Measurements from ENCODE around the gene CAMSAP1.

CAMSAP1 gene

GRCh38 chr9:135877791-135878527, 29.4 kb downstream of the CAMSAP1 start:
- Histone ChIP-seq H3K4me3 (ENCODE audit: insufficient read depth in 1 of 2, low read depth in 1 of 2, low read length in 2 of 2) (no peak overlapping the region), H3K27ac (ENCODE audit: low read length, poor library complexity, severe bottlenecking) (no peak overlapping the region), H3K23ac (ENCODE audit: low read length in 2 of 2) (no peak overlapping the region), H3K9ac (ENCODE audit: low read length) (no peak overlapping the region), H3K9me3 (ENCODE audit: control insufficient read depth, low read length) (no peaks in the 10 kb centered on the region), H4K91ac (ENCODE audit: low read length) (no peak overlapping the region), H3K79me1 (replicated peaks; ENCODE audit: low read length, poor library complexity, severe bottlenecking) (peaks cover 27% of the 10 kb centered on the region), H3K4ac (ENCODE audit: low read depth in 1 of 2, low read length in 2 of 2) (no peak overlapping the region), H3K4me1 (ENCODE audit: control insufficient read depth, insufficient read depth, low read depth, low read length) (peaks cover 15% of the 10 kb centered on the region), H4K8ac (ENCODE audit: low read length) (peak overlapping the region; percentile 12), H2AFZ (ENCODE audit: low read depth, low read length) (no peak overlapping the region), H2AK5ac (ENCODE audit: low read length, severe bottlenecking) (no peak overlapping the region), H3K18ac (ENCODE audit: low read depth in 1 of 2, low read length in 2 of 2) (no peak overlapping the region), H2BK120ac (ENCODE audit: low read depth, low read length) (no peak overlapping the region), H2BK15ac (ENCODE audit: low read depth, poor library complexity, severe bottlenecking) (no peak overlapping the region), H2BK12ac (ENCODE audit: low read length in 2 of 2) (no peak overlapping the region), H3K27me3 (ENCODE audit: control insufficient read depth in 1 of 2, insufficient read depth in 1 of 2, low read length in 2 of 2) (no peaks in the 10 kb centered on the region), H3K14ac (ENCODE audit: low read length in 2 of 2) (no peak overlapping the region), H3K4me2 (ENCODE audit: low read length, poor library complexity, severe bottlenecking) (no peak overlapping the region), H2BK5ac (ENCODE audit: low read depth, low read length, poor library complexity, severe bottlenecking) (no peak overlapping the region), H3K36me3 (ENCODE audit: control insufficient read depth in 1 of 2, insufficient read depth in 2 of 2, low read depth in 1 of 2, low read length in 2 of 2) (peaks cover 12 to 14% of the 10 kb centered on the region in 2 experiments)
- 93% methylated on average over 11 of the region's 11 CpGs for WGBS
- no peak for DNase-seq

- WGBS, result 99% methylated on average over 4 of the region's 6 CpGs
- H3K4me3 ChIP-seq (ENCODE audit: insufficient read depth in 1 of 2, low read depth in 1 of 2, low read length in 2 of 2), result no peak overlapping the region
- H3K18ac ChIP-seq (ENCODE audit: low read depth in 1 of 2, low read length in 2 of 2), result no peak overlapping the region
- H3K9ac ChIP-seq (ENCODE audit: low read length), result no peak overlapping the region
- no peak overlapping the region for H3K4me2 ChIP-seq (ENCODE audit: low read length, poor library complexity, severe bottlenecking)
- H2BK12ac ChIP-seq (ENCODE audit: low read length in 2 of 2), result no peak overlapping the region
- H2BK15ac ChIP-seq (ENCODE audit: low read depth, poor library complexity, severe bottlenecking), result no peak overlapping the region
- H3K23ac ChIP-seq (ENCODE audit: low read length in 2 of 2), result no peak overlapping the region
- H2BK120ac ChIP-seq (ENCODE audit: low read depth, low read length), result no peak overlapping the region
- H2AK5ac ChIP-seq (ENCODE audit: low read length, severe bottlenecking), result no peak overlapping the region
- peaks cover 13% of the 10 kb centered on the region for H3K4me1 ChIP-seq (ENCODE audit: control insufficient read depth, insufficient read depth, low read depth, low read length)
- no peak overlapping the region for H4K8ac ChIP-seq (ENCODE audit: low read length)
- H2BK5ac ChIP-seq (ENCODE audit: low read depth, low read length, poor library complexity, severe bottlenecking), result no peak overlapping the region
- peaks cover 6 to 12% of the 10 kb centered on the region in 2 experiments for H3K36me3 ChIP-seq (ENCODE audit: control insufficient read depth in 1 of 2, insufficient read depth in 2 of 2, low read depth in 1 of 2, low read length in 2 of 2)
- H3K4ac ChIP-seq (ENCODE audit: low read depth in 1 of 2, low read length in 2 of 2), result no peak overlapping the region
- H3K27me3 ChIP-seq (ENCODE audit: control insufficient read depth in 1 of 2, insufficient read depth in 1 of 2, low read length in 2 of 2), result no peaks in the 10 kb centered on the region
- no peak for DNase-seq
- no peak overlapping the region for H2AFZ ChIP-seq (ENCODE audit: low read depth, low read length)
- no peak overlapping the region for H3K27ac ChIP-seq (ENCODE audit: low read length, poor library complexity, severe bottlenecking)
- H4K91ac ChIP-seq (ENCODE audit: low read length), result no peak overlapping the region
- H3K14ac ChIP-seq (ENCODE audit: low read length in 2 of 2), result no peak overlapping the region
- peaks cover 24% of the 10 kb centered on the region for H3K79me1 ChIP-seq (replicated peaks; ENCODE audit: low read length, poor library complexity, severe bottlenecking)
- H3K9me3 ChIP-seq (ENCODE audit: control insufficient read depth, low read length), result no peaks in the 10 kb centered on the region
Observed at GRCh38 chr9:135876936-135877335, 30.4 kb downstream of the CAMSAP1 start.

DNA sequence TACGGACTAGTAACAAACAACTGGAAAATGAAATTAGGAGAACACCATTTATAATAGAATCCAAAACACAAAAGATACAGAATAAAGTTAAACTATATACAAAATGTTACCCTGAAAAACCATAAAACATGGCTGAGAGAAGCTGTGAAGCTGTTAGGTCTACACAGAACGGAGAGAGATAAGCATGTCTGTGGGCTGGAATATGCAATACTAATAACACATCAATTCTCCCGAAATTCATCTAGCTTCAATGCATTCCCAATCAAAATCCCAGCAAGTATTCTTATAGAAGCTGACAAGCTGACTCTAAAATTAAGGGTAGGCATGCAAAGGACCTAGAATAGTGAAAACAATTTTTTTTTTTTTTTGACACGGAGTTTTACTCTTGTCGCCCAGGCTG, 32.5 kb downstream of the CAMSAP1 start:
- 89% methylated on average over 3 of the region's 5 CpGs for WGBS
- no peak for DNase-seq
- Histone ChIP-seq H3K4me2 (ENCODE audit: low read length, poor library complexity, severe bottlenecking) (no peak overlapping the region), H4K8ac (ENCODE audit: low read length) (no peak overlapping the region), H2BK12ac (ENCODE audit: low read length in 2 of 2) (no peak overlapping the region), H2BK15ac (ENCODE audit: low read depth, poor library complexity, severe bottlenecking) (no peak overlapping the region), H3K27me3 (ENCODE audit: control insufficient read depth in 1 of 2, insufficient read depth in 1 of 2, low read length in 2 of 2) (no peaks in the 10 kb centered on the region), H2BK5ac (ENCODE audit: low read depth, low read length, poor library complexity, severe bottlenecking) (no peak overlapping the region), H2BK120ac (ENCODE audit: low read depth, low read length) (no peak overlapping the region), H3K4me3 (ENCODE audit: insufficient read depth in 1 of 2, low read depth in 1 of 2, low read length in 2 of 2) (no peak overlapping the region), H3K9ac (ENCODE audit: low read length) (no peak overlapping the region), H3K9me3 (ENCODE audit: control insufficient read depth, low read length) (no peaks in the 10 kb centered on the region), H3K36me3 (ENCODE audit: control insufficient read depth in 1 of 2, insufficient read depth in 2 of 2, low read depth in 1 of 2, low read length in 2 of 2) (no peaks in the 10 kb centered on the region), H2AK5ac (ENCODE audit: low read length, severe bottlenecking) (no peak overlapping the region), H3K4ac (ENCODE audit: low read depth in 1 of 2, low read length in 2 of 2) (no peak overlapping the region), H3K23ac (ENCODE audit: low read length in 2 of 2) (no peak overlapping the region), H3K18ac (ENCODE audit: low read depth in 1 of 2, low read length in 2 of 2) (no peak overlapping the region), H3K14ac (ENCODE audit: low read length in 2 of 2) (no peak overlapping the region), H2AFZ (ENCODE audit: low read depth, low read length) (no peak overlapping the region), H3K27ac (ENCODE audit: low read length, poor library complexity, severe bottlenecking) (no peak overlapping the region), H4K91ac (ENCODE audit: low read length) (no peak overlapping the region), H3K79me1 (replicated peaks; ENCODE audit: low read length, poor library complexity, severe bottlenecking) (peaks cover 17% of the 10 kb centered on the region), H3K4me1 (ENCODE audit: control insufficient read depth, insufficient read depth, low read depth, low read length) (peaks cover 13% of the 10 kb centered on the region)

DNA sequence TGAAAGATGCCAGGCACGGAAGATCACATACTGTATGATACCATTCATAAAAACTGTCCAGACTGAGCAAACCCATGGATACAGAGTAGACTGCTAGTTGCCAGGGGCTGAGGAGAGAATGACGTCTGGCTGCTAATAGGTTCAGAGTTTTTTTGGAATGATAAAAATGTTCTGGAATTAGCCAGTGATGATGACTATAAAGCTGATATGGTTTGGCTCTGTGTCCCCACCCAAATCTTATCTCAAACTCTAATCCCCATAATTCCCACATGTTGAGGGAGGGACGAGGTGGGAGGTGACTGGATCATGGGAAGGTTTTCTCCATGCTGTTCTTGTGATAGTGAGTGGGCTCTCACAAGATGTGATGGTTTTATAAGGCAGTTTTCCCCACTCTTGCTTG, 37.4 kb downstream of the CAMSAP1 start:
- Histone ChIP-seq H3K27ac (ENCODE audit: low read length, poor library complexity, severe bottlenecking) (no peak overlapping the region), H3K79me1 (replicated peaks; ENCODE audit: low read length, poor library complexity, severe bottlenecking) (peaks cover 29% of the 10 kb centered on the region), H3K36me3 (ENCODE audit: control insufficient read depth in 1 of 2, insufficient read depth in 2 of 2, low read depth in 1 of 2, low read length in 2 of 2) (peaks cover 0 to 9% of the 10 kb centered on the region in 2 experiments), H3K4me2 (ENCODE audit: low read length, poor library complexity, severe bottlenecking) (no peak overlapping the region), H3K9ac (ENCODE audit: low read length) (no peak overlapping the region), H3K4ac (ENCODE audit: low read depth in 1 of 2, low read length in 2 of 2) (no peak overlapping the region), H2BK120ac (ENCODE audit: low read depth, low read length) (no peak overlapping the region), H3K14ac (ENCODE audit: low read length in 2 of 2) (no peak overlapping the region), H2BK15ac (ENCODE audit: low read depth, poor library complexity, severe bottlenecking) (no peak overlapping the region), H2AFZ (ENCODE audit: low read depth, low read length) (no peak overlapping the region), H3K23ac (ENCODE audit: low read length in 2 of 2) (no peak overlapping the region), H2BK12ac (ENCODE audit: low read length in 2 of 2) (no peak overlapping the region), H4K91ac (ENCODE audit: low read length) (no peak overlapping the region), H3K9me3 (ENCODE audit: control insufficient read depth, low read length) (no peaks in the 10 kb centered on the region), H3K4me1 (ENCODE audit: control insufficient read depth, insufficient read depth, low read depth, low read length) (peaks cover 6% of the 10 kb centered on the region), H3K27me3 (ENCODE audit: control insufficient read depth in 1 of 2, insufficient read depth in 1 of 2, low read length in 2 of 2) (no peaks in the 10 kb centered on the region), H2AK5ac (ENCODE audit: low read length, severe bottlenecking) (no peak overlapping the region), H4K8ac (ENCODE audit: low read length) (no peak overlapping the region), H3K18ac (ENCODE audit: low read depth in 1 of 2, low read length in 2 of 2) (no peak overlapping the region), H2BK5ac (ENCODE audit: low read depth, low read length, poor library complexity, severe bottlenecking) (no peak overlapping the region), H3K4me3 (ENCODE audit: insufficient read depth in 1 of 2, low read depth in 1 of 2, low read length in 2 of 2) (no peak overlapping the region)
- WGBS, result 92% methylated on average over 2 of the region's 3 CpGs
- no peak for DNase-seq
